Liver (tissue), 3 donors: ENCODE data around the gene CDKN2B-AS1.

Experiments
- ATF3 ChIP-seq: IDR thresholded peaks from 2 replicates; pipeline ENCODE4 v1.6.1; 2016; ENCODE audit warnings: antibody characterized with exemption
- EGR1 ChIP-seq, 2 donors: IDR thresholded peaks; 2 replicates each; pipeline ENCODE4 v1.6.1; 2016 to 2018; ENCODE audit warnings: antibody characterized with exemption in 2 of 2, low read depth in 2 of 2
- SP1 ChIP-seq: IDR thresholded peaks from 2 replicates; pipeline ENCODE4 v1.6.1; 2018; ENCODE audit warnings: antibody characterized with exemption, mild to moderate bottlenecking
- TAF1 ChIP-seq: conservative IDR thresholded peaks from 2 replicates; pipeline ENCODE4 v1.6.1; 2016; ENCODE audit warnings: antibody characterized with exemption, mild to moderate bottlenecking
- YY1 ChIP-seq: IDR thresholded peaks from 2 replicates; pipeline ENCODE4 v1.6.1; 2016; ENCODE audit warnings: antibody characterized with exemption, mild to moderate bottlenecking
- TF ChIP-seq, protein P1 (sequence below): fragments of 150-350 bp; IDR thresholded peaks from 2 replicates; pipeline ENCODE4 v1.5.1; 2017; ENCODE audit warnings: improper control_type of control experiment, low read depth, low read length; ENCODE audit not compliant: missing input control
- TF ChIP-seq, protein P2 (sequence below): IDR thresholded peaks from 2 replicates; pipeline ENCODE4 v1.6.1; 2016; ENCODE audit warnings: antibody characterized with exemption, mild to moderate bottlenecking
- donor health status: healthy.
- donor health status: healthy.

- TF ChIP-seq, protein P1, sequence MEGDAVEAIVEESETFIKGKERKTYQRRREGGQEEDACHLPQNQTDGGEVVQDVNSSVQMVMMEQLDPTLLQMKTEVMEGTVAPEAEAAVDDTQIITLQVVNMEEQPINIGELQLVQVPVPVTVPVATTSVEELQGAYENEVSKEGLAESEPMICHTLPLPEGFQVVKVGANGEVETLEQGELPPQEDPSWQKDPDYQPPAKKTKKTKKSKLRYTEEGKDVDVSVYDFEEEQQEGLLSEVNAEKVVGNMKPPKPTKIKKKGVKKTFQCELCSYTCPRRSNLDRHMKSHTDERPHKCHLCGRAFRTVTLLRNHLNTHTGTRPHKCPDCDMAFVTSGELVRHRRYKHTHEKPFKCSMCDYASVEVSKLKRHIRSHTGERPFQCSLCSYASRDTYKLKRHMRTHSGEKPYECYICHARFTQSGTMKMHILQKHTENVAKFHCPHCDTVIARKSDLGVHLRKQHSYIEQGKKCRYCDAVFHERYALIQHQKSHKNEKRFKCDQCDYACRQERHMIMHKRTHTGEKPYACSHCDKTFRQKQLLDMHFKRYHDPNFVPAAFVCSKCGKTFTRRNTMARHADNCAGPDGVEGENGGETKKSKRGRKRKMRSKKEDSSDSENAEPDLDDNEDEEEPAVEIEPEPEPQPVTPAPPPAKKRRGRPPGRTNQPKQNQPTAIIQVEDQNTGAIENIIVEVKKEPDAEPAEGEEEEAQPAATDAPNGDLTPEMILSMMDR, result no peak
- TF ChIP-seq TAF1 (no peak), SP1 (no peak), ATF3 (no peak), EGR1 (IDR thresholded peaks at IDR 0.05; ENCODE audit: low read depth in 2 of 2) (no peak), YY1 (no peak)
- TF ChIP-seq, protein P2, sequence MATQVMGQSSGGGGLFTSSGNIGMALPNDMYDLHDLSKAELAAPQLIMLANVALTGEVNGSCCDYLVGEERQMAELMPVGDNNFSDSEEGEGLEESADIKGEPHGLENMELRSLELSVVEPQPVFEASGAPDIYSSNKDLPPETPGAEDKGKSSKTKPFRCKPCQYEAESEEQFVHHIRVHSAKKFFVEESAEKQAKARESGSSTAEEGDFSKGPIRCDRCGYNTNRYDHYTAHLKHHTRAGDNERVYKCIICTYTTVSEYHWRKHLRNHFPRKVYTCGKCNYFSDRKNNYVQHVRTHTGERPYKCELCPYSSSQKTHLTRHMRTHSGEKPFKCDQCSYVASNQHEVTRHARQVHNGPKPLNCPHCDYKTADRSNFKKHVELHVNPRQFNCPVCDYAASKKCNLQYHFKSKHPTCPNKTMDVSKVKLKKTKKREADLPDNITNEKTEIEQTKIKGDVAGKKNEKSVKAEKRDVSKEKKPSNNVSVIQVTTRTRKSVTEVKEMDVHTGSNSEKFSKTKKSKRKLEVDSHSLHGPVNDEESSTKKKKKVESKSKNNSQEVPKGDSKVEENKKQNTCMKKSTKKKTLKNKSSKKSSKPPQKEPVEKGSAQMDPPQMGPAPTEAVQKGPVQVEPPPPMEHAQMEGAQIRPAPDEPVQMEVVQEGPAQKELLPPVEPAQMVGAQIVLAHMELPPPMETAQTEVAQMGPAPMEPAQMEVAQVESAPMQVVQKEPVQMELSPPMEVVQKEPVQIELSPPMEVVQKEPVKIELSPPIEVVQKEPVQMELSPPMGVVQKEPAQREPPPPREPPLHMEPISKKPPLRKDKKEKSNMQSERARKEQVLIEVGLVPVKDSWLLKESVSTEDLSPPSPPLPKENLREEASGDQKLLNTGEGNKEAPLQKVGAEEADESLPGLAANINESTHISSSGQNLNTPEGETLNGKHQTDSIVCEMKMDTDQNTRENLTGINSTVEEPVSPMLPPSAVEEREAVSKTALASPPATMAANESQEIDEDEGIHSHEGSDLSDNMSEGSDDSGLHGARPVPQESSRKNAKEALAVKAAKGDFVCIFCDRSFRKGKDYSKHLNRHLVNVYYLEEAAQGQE, result no peak
Observed at GRCh38 chr9:21984101-21984500, 10.5 kb upstream of the CDKN2B-AS1 start.
